Measurements from ENCODE around the gene ABI3.
"Not testable (repeated sequence)": the region's sequence is repeated elsewhere in the genome, so short reads cannot be mapped to it uniquely, and the experiment has no call there.

ABI3 gene

GRCh38 chr17:49252148-49252695 is 41.7 kb downstream of the ABI3 start:
- peak; percentile 75 for DNase-seq (ENCODE audit: low spot score)

GRCh38 chr17:49254066-49254465 is 43.6 kb downstream of the ABI3 start:
- DNase-seq (ENCODE audit: low spot score) = peak; percentile 51

- no peak for DNase-seq (ENCODE audit: low spot score)
These were observed 44.6 kb downstream of the ABI3 start for GRCh38 chr17:49255125-49255524.

- no peak for DNase-seq (ENCODE audit: low spot score)
These were observed 47.9 kb downstream of the ABI3 start for GRCh38 chr17:49258394-49258793.

- DNase-seq (ENCODE audit: low spot score) = no peak
These were observed 49.1 kb downstream of the ABI3 start for GRCh38 chr17:49259663-49260010.

- DNase-seq (ENCODE audit: low spot score) = peak; percentile 68
These were observed 49.7 kb downstream of the ABI3 start for GRCh38 chr17:49260011-49260816.

GRCh38 chr17:49260817-49261291 is 50.3 kb downstream of the ABI3 start:
- no peak for DNase-seq (ENCODE audit: low spot score)

GRCh38 chr17:49261540-49261939 is 51.0 kb downstream of the ABI3 start:
- not testable (repeated sequence) for DNase-seq (ENCODE audit: low spot score)

- no peak for DNase-seq (ENCODE audit: low spot score)
These were observed 55.7 kb downstream of the ABI3 start for GRCh38 chr17:49266233-49266632.

GRCh38 chr17:49267912-49268311 is 57.4 kb downstream of the ABI3 start:
- DNase-seq (ENCODE audit: low spot score) = no peak

GRCh38 chr17:49269356-49269755 is 58.8 kb downstream of the ABI3 start:
- DNase-seq (ENCODE audit: low spot score) = no peak

Data from hematopoietic multipotent progenitor cell treated with erythropoietin and hydrocortisone succinate and interleukin-3 and kit ligand, for 17 days (in vitro differentiated cells).